Ishikawa (cell line): ENCODE data around the gene KIF6.

Experiments used
- CEBPB ChIP-seq: IDR thresholded peaks from 2 replicates; pipeline ENCODE4 v1.6.1; 2012
- EP300 ChIP-seq: IDR thresholded peaks from 2 replicates; pipeline ENCODE4 v1.6.1; 2012; ENCODE audit warnings: borderline replicate concordance
- FOXM1 ChIP-seq: IDR thresholded peaks from 2 replicates; pipeline ENCODE4 v1.6.1; 2012; ENCODE audit warnings: low read depth, borderline replicate concordance
- RAD21 ChIP-seq: IDR thresholded peaks from 2 replicates; pipeline ENCODE4 v1.6.1; 2012; ENCODE audit warnings: low read depth
- TEAD4 ChIP-seq: IDR thresholded peaks from 2 replicates; pipeline ENCODE4 v1.6.1; 2012
- YY1 ChIP-seq: IDR thresholded peaks from 2 replicates; pipeline ENCODE4 v1.6.1; 2012; ENCODE audit warnings: low read depth
- ZBTB7A ChIP-seq: IDR thresholded peaks from 2 replicates; pipeline ENCODE4 v1.6.1; 2012; ENCODE audit warnings: low read depth
- TF ChIP-seq, protein P1 (sequence below): IDR thresholded peaks from 2 replicates; pipeline ENCODE4 v1.6.1; 2012; ENCODE audit warnings: low read depth, mild to moderate bottlenecking
- TF ChIP-seq, protein P2 (sequence below): IDR thresholded peaks from 2 replicates; pipeline ENCODE4 v1.6.1; 2012

DNA sequence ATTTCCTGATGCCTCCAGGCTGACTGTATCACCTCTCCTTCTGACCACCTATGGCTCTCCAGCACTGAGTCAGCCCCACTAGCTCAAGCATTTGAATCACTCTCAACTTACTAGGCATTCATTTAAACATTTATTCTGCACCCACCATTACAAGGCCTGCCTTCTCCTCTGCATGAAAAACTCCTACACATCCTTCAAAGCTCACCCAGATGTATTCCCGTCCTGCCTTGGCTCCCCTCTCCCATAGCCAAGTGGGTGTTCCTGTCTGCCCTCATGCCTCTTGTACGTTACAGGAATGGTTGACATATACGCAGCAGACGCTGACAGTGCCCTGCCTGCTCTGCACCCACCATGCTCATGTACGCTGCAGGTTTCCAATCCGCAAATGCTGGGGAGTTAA is 432.6 kb downstream of the KIF6 start:
- TF ChIP-seq FOXM1, result no peak
- TF ChIP-seq CEBPB, result no peak
- TF ChIP-seq ZBTB7A, result no peak
- no peak for TF ChIP-seq EP300
- TF ChIP-seq YY1, result no peak
- TF ChIP-seq, protein P1, sequence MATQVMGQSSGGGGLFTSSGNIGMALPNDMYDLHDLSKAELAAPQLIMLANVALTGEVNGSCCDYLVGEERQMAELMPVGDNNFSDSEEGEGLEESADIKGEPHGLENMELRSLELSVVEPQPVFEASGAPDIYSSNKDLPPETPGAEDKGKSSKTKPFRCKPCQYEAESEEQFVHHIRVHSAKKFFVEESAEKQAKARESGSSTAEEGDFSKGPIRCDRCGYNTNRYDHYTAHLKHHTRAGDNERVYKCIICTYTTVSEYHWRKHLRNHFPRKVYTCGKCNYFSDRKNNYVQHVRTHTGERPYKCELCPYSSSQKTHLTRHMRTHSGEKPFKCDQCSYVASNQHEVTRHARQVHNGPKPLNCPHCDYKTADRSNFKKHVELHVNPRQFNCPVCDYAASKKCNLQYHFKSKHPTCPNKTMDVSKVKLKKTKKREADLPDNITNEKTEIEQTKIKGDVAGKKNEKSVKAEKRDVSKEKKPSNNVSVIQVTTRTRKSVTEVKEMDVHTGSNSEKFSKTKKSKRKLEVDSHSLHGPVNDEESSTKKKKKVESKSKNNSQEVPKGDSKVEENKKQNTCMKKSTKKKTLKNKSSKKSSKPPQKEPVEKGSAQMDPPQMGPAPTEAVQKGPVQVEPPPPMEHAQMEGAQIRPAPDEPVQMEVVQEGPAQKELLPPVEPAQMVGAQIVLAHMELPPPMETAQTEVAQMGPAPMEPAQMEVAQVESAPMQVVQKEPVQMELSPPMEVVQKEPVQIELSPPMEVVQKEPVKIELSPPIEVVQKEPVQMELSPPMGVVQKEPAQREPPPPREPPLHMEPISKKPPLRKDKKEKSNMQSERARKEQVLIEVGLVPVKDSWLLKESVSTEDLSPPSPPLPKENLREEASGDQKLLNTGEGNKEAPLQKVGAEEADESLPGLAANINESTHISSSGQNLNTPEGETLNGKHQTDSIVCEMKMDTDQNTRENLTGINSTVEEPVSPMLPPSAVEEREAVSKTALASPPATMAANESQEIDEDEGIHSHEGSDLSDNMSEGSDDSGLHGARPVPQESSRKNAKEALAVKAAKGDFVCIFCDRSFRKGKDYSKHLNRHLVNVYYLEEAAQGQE, result no peak
- no peak for TF ChIP-seq TEAD4
- TF ChIP-seq RAD21, result no peak
- TF ChIP-seq, protein P2, sequence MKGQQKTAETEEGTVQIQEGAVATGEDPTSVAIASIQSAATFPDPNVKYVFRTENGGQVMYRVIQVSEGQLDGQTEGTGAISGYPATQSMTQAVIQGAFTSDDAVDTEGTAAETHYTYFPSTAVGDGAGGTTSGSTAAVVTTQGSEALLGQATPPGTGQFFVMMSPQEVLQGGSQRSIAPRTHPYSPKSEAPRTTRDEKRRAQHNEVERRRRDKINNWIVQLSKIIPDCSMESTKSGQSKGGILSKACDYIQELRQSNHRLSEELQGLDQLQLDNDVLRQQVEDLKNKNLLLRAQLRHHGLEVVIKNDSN, result no peak
